Measurements from ENCODE around the gene GMDS. TPM values are rescaled to one million over a fixed set of nuclear protein-coding genes. Genes with fewer than 3 reads are reported as not detected.

GMDS gene
- total RNA-seq, 3 donors from 2014 or later (not counting 1 experiment from before 2014, with no cell fraction given): 23.6 to 31.0 (median 26.4) TPM

- no peak for DNase-seq
- no peak overlapping the region for H3K27ac ChIP-seq (ENCODE audit: low read length)
- no peak overlapping the region for H3K27ac Mint-ChIP-seq
- no peaks in the 10 kb centered on the region for H3K36me3 Mint-ChIP-seq
- no CpG with 5 or more reads among the region's 5 CpGs for WGBS (ENCODE audit: insufficient coverage)
- ATAC-seq: peak in 2 of 3 donors; percentile 38 to 64
- H3K36me3 ChIP-seq (ENCODE audit: control insufficient read depth, insufficient read depth, low read length): no peaks in the 10 kb centered on the region
- no peak for TF ChIP-seq CTCF (IDR thresholded peaks at IDR 0.05)
- H3K9me3 Mint-ChIP-seq: no peaks in the 10 kb centered on the region
- no peak overlapping the region for H3K4me3 Mint-ChIP-seq
- no peaks in the 10 kb centered on the region for H3K4me1 ChIP-seq (ENCODE audit: control insufficient read depth, insufficient read depth, low read length)
- H3K9me3 ChIP-seq (ENCODE audit: control insufficient read depth, insufficient read depth, low read length): no peaks in the 10 kb centered on the region
- H3K27me3 ChIP-seq (ENCODE audit: control insufficient read depth, insufficient read depth, low read length): no peaks in the 10 kb centered on the region
- no peak overlapping the region for H3K4me3 ChIP-seq (ENCODE audit: low read length)
- intact Hi-C loops (cut with micrococcal nuclease): no loop called here
- peaks cover 21 to 32% of the 10 kb centered on the region in 2 donors for H3K4me1 Mint-ChIP-seq
- no peaks in the 10 kb centered on the region for H3K27me3 Mint-ChIP-seq (ENCODE audit: low read depth in 2 of 2)
Measured at GRCh38 chr6:2259574-2259973, 14.2 kb upstream of the GMDS start.

- Mint-ChIP-seq H3K4me3 (no peak overlapping the region), H3K9me3 (no peaks in the 10 kb centered on the region)
Measured at GRCh38 chr6:2259002-2259494, 13.6 kb upstream of the GMDS start.

GRCh38 chr6:2258112-2258511 is 12.7 kb upstream of the GMDS start:
- WGBS (ENCODE audit: insufficient coverage): 98% methylated on average over 3 of the region's 3 CpGs
- no peaks in the 10 kb centered on the region for H3K9me3 Mint-ChIP-seq
- Histone ChIP-seq H3K27ac (ENCODE audit: low read length) (no peak overlapping the region), H3K9me3 (ENCODE audit: control insufficient read depth, insufficient read depth, low read length) (no peaks in the 10 kb centered on the region), H3K4me3 (ENCODE audit: low read length) (no peak overlapping the region), H3K4me1 (ENCODE audit: control insufficient read depth, insufficient read depth, low read length) (no peaks in the 10 kb centered on the region), H3K36me3 (ENCODE audit: control insufficient read depth, insufficient read depth, low read length) (peaks cover 4% of the 10 kb centered on the region), H3K27me3 (ENCODE audit: control insufficient read depth, insufficient read depth, low read length) (no peaks in the 10 kb centered on the region)
- H3K27ac Mint-ChIP-seq: no peak overlapping the region
- no peak for TF ChIP-seq CTCF (IDR thresholded peaks at IDR 0.05)
- peaks cover 21 to 32% of the 10 kb centered on the region in 2 donors for H3K4me1 Mint-ChIP-seq
- intact Hi-C loops (cut with micrococcal nuclease): no loop called here
- H3K4me3 Mint-ChIP-seq: no peak overlapping the region
- ATAC-seq: no peak
- no peaks in the 10 kb centered on the region for H3K36me3 Mint-ChIP-seq
- DNase-seq: no peak
- no peaks in the 10 kb centered on the region for H3K27me3 Mint-ChIP-seq (ENCODE audit: low read depth in 2 of 2)

More at GRCh38 chr6:2259002-2259494, 13.6 kb upstream of the GMDS start:
- no peak overlapping the region for H3K27ac ChIP-seq (ENCODE audit: low read length)
- H3K27ac Mint-ChIP-seq: no peak overlapping the region
- H3K36me3 Mint-ChIP-seq: no peaks in the 10 kb centered on the region
- intact Hi-C loops (cut with micrococcal nuclease): no loop called here
- no peak overlapping the region for H3K4me3 ChIP-seq (ENCODE audit: low read length)
- DNase-seq: no peak
- no peaks in the 10 kb centered on the region for H3K9me3 ChIP-seq (ENCODE audit: control insufficient read depth, insufficient read depth, low read length)
- no peaks in the 10 kb centered on the region for H3K27me3 Mint-ChIP-seq (ENCODE audit: low read depth in 2 of 2)
- TF ChIP-seq CTCF (IDR thresholded peaks at IDR 0.05): no peak
- peaks cover 21 to 32% of the 10 kb centered on the region in 2 donors for H3K4me1 Mint-ChIP-seq
- no peaks in the 10 kb centered on the region for H3K36me3 ChIP-seq (ENCODE audit: control insufficient read depth, insufficient read depth, low read length)
- ATAC-seq: no peak
- H3K4me1 ChIP-seq (ENCODE audit: control insufficient read depth, insufficient read depth, low read length): no peaks in the 10 kb centered on the region
- WGBS (ENCODE audit: insufficient coverage): 100% methylated on average over 2 of the region's 4 CpGs
- H3K27me3 ChIP-seq (ENCODE audit: control insufficient read depth, insufficient read depth, low read length): no peaks in the 10 kb centered on the region

GRCh38 chr6:2257363-2257762 is 12.0 kb upstream of the GMDS start:
- H3K36me3 ChIP-seq (ENCODE audit: control insufficient read depth, insufficient read depth, low read length): peaks cover 4% of the 10 kb centered on the region
- Mint-ChIP-seq H3K4me3 (no peak overlapping the region), H3K36me3 (no peaks in the 10 kb centered on the region), H3K27me3 (ENCODE audit: low read depth in 2 of 2) (no peaks in the 10 kb centered on the region), H3K27ac (no peak overlapping the region), H3K4me1 (peaks cover 21 to 28% of the 10 kb centered on the region in 2 donors), H3K9me3 (no peaks in the 10 kb centered on the region)
- no peaks in the 10 kb centered on the region for H3K4me1 ChIP-seq (ENCODE audit: control insufficient read depth, insufficient read depth, low read length)
- no peak for ATAC-seq
- intact Hi-C loops (cut with micrococcal nuclease): no loop called here
- H3K27ac ChIP-seq (ENCODE audit: low read length): no peak overlapping the region
- H3K27me3 ChIP-seq (ENCODE audit: control insufficient read depth, insufficient read depth, low read length): no peaks in the 10 kb centered on the region
- no peak for DNase-seq
- H3K9me3 ChIP-seq (ENCODE audit: control insufficient read depth, insufficient read depth, low read length): no peaks in the 10 kb centered on the region
- no peak overlapping the region for H3K4me3 ChIP-seq (ENCODE audit: low read length)
- no peak for TF ChIP-seq CTCF (IDR thresholded peaks at IDR 0.05)
